ENCODE data around the gene HEYL. TPM values are rescaled to one million over a fixed set of nuclear protein-coding genes. Genes with fewer than 3 reads are reported as not detected.

Gene HEYL
- total RNA-seq, 1 experiment from 2014 or later: 8.8 TPM

GRCh38 chr1:39609618-39610331 lies 29.7 kb downstream of the HEYL start:
- no peaks in the 10 kb centered on the region for H3K27me3 ChIP-seq (ENCODE audit: insufficient read depth, low read length)
- ChIA-PET POLR2A (no interaction called here), CTCF (interaction anchor here (1.0 to 2.6 kb wide), 6 partner anchors 28 to 511 kb away, joined by 3 to 9 read pairs (median 3); no protein-coding TSS in a partner anchor), RAD21 (ENCODE audit: low non-redundant PET in 1 of 2, low total read pairs in 2 of 2, uncharacterized antibody in 2 of 2, unreplicated experiment in 2 of 2) (no interaction called here)
- peak overlapping the region; percentile 28 to 32 for H3K4me3 ChIP-seq (replicated peaks in 1 of 2; ENCODE audit: low read depth in 1 of 2, low read length in 2 of 2)
- intact Hi-C loops (cut with micrococcal nuclease): loop anchor here (5.0 to 10.0 kb wide), 2 partner anchors 185 to 293 kb away; partner anchors contain the start of gene MYCL
- ATAC-seq (peak; percentile 91), DNase-seq (ENCODE audit: low read depth, low spot score) (peak; percentile 50)
- H3K9ac ChIP-seq (ENCODE audit: low read length): peak overlapping the region; percentile 36; the same call in 1 of the 2 replicates
- H3K27ac ChIP-seq (ENCODE audit: low read depth, low read length): peak overlapping the region; percentile 15; the same call in 1 of the 2 replicates
- BruUV-seq (replicated peaks): no TSS peak
- H3K9me3 ChIP-seq (ENCODE audit: control insufficient read depth in 1 of 2, insufficient read depth in 1 of 2, low read depth in 1 of 2, low read length in 2 of 2): no peaks in the 10 kb centered on the region
- H3K9me2 ChIP-seq (ENCODE audit: insufficient read depth): no peaks in the 10 kb centered on the region
- H3K4me2 ChIP-seq (ENCODE audit: low read length): peak overlapping the region; percentile 70
- no peaks in the 10 kb centered on the region for H3K36me3 ChIP-seq (ENCODE audit: control insufficient read depth in 1 of 2, insufficient read depth in 2 of 2, low read length in 2 of 2)
- H4K20me1 ChIP-seq (ENCODE audit: insufficient read depth): no peaks in the 10 kb centered on the region
- H3K4me1 ChIP-seq (ENCODE audit: control insufficient read depth in 1 of 2, insufficient read depth in 2 of 2, low read length in 2 of 2): peaks cover 2 to 18% of the 10 kb centered on the region in 2 experiments; a peak in 3 of 4 replicates
- H2AFZ ChIP-seq (ENCODE audit: low read depth, low read length, poor library complexity, severe bottlenecking): peak overlapping the region; percentile 90
- no peaks in the 10 kb centered on the region for H3K79me2 ChIP-seq (ENCODE audit: insufficient read depth, low read length)
- TF ChIP-seq RAD21 (IDR thresholded peaks at IDR 0.05; ENCODE audit: low read depth): peak; percentile 46
- no peak for TF ChIP-seq MAX (IDR thresholded peaks at IDR 0.05)
- TF ChIP-seq EGR1 (IDR thresholded peaks at IDR 0.05; ENCODE audit: low read depth): no peak
- peak; percentile 77 to 95 (median 93) for TF ChIP-seq CTCF (IDR thresholded peaks at IDR 0.05 in 2 of 3, conservative IDR thresholded peaks at IDR 0.05 in 1 of 3; ENCODE audit: borderline replicate concordance in 1 of 3, insufficient read depth in 1 of 3, low read depth in 2 of 3, low read length in 2 of 3)
- TF ChIP-seq ZNF274 (IDR thresholded peaks at IDR 0.05; ENCODE audit: low read depth, low read length): no peak
- TF ChIP-seq REST (IDR thresholded peaks at IDR 0.05; ENCODE audit: low read depth): no peak
- no peak for TF ChIP-seq ATF3 (IDR thresholded peaks at IDR 0.05)
- TF ChIP-seq SIN3A (IDR thresholded peaks at IDR 0.05; ENCODE audit: low read depth): no peak
- no peak for TF ChIP-seq TCF7L2 (IDR thresholded peaks at IDR 0.05; ENCODE audit: borderline replicate concordance, extremely low read depth, insufficient read depth, insufficient read length)
- TF ChIP-seq FOSL1 (IDR thresholded peaks at IDR 0.05; ENCODE audit: low read depth): no peak
- 0 out of 2 replicates have a peak, but pooled peaks have one; percentile 20 for TF ChIP-seq CBX3 (IDR thresholded peaks at IDR 0.05; ENCODE audit: low read depth)
- no peak for TF ChIP-seq JUND (IDR thresholded peaks at IDR 0.05)
- TF ChIP-seq EZH2phosphoT487 (IDR thresholded peaks at IDR 0.05; ENCODE audit: borderline replicate concordance): no peak
- TF ChIP-seq ELF1 (IDR thresholded peaks at IDR 0.05; ENCODE audit: borderline replicate concordance, low read depth): no peak
- no peak for TF ChIP-seq ZFX (IDR thresholded peaks at IDR 0.05)
- peak; percentile 59 for TF ChIP-seq POLR2A (IDR thresholded peaks at IDR 0.05; ENCODE audit: borderline replicate concordance, extremely low read depth, insufficient read depth, insufficient read length)
- peak; percentile 52 for TF ChIP-seq YY1 (IDR thresholded peaks at IDR 0.05; ENCODE audit: extremely low read depth, insufficient replicate concordance, low read depth, low read length)
- no peak for TF ChIP-seq CEBPB (IDR thresholded peaks at IDR 0.05; ENCODE audit: low read depth)
- no peak for TF ChIP-seq SRF (IDR thresholded peaks at IDR 0.05; ENCODE audit: low read depth)
- TF ChIP-seq SP1 (IDR thresholded peaks at IDR 0.05; ENCODE audit: low read depth): no peak
- TF ChIP-seq POLR2AphosphoS5 (IDR thresholded peaks at IDR 0.05; ENCODE audit: low read depth, low read length): peak; percentile 54

All from HCT116 (cell line).